DND-41 (cell line): ENCODE measurements around the gene UBXN4.
"Not testable (repeated sequence)": the region's sequence is repeated elsewhere in the genome, so short reads cannot be mapped to it uniquely, and the experiment has no call there.

Experiments
- ATAC-seq: fragments of 200-7000 bp; cut with Tn5 transposase; 3 replicates; pipeline ENCODE4 v1.9.1; 2021; ENCODE audit warnings: low read depth; ENCODE audit not compliant: insufficient read depth
- DNase-seq: peaks from one replicate; pipeline ENCODE4 v3.0.0-alpha.2; 2020
- H2AFZ ChIP-seq: 2 replicates; pipeline ENCODE4 v1.6.0; 2012; ENCODE audit warnings: low read depth, low read length
- H3K27ac ChIP-seq: 2 replicates; pipeline ENCODE4 v1.5.1; 2012; ENCODE audit warnings: low read length, inconsistent platforms
- H3K27me3 ChIP-seq: fragments of 200-600 bp; sonication (generic); 2 replicates; pipeline ENCODE4 v1.6.0; 2012; ENCODE audit warnings: low read length, mild to moderate bottlenecking, inconsistent platforms; ENCODE audit not compliant: insufficient read depth, poor library complexity
- H3K36me3 ChIP-seq: 2 replicates; pipeline ENCODE4 v1.5.1; 2012; ENCODE audit warnings: low read length, inconsistent platforms; ENCODE audit not compliant: insufficient read depth
- H3K4me1 ChIP-seq: 2 replicates; pipeline ENCODE4 v1.5.1; 2012; ENCODE audit warnings: mild to moderate bottlenecking, low read length; ENCODE audit not compliant: insufficient read depth
- H3K4me2 ChIP-seq: 2 replicates; pipeline ENCODE4 v1.6.0; 2012; ENCODE audit warnings: mild to moderate bottlenecking, moderate library complexity, low read length, inconsistent platforms; ENCODE audit not compliant: insufficient read depth
- H3K4me3 ChIP-seq, 2 experiments: fragments of 200-600 bp in 1 of 2; shearing (Covaris generic) in 1 of 2; 2 replicates each; pipeline ENCODE4 v1.5.1; 2012 to 2016; ENCODE audit warnings: inconsistent platforms in 2 of 2, low read length in 2 of 2, mild to moderate bottlenecking in 2 of 2, low read depth in 1 of 2, moderate library complexity in 1 of 2
- H3K79me2 ChIP-seq: 2 replicates; pipeline ENCODE4 v1.6.0; 2012; ENCODE audit warnings: low read length, inconsistent platforms; ENCODE audit not compliant: insufficient read depth
- H3K9ac ChIP-seq: 2 replicates; pipeline ENCODE4 v1.6.0; 2012; ENCODE audit warnings: low read depth, mild to moderate bottlenecking, inconsistent platforms, low read length, moderate library complexity
- H3K9me3 ChIP-seq: 2 replicates; pipeline ENCODE4 v1.5.1; 2012; ENCODE audit warnings: low read length, moderate library complexity, mild to moderate bottlenecking, inconsistent platforms; ENCODE audit not compliant: insufficient read depth, severe bottlenecking
- H4K20me1 ChIP-seq: 2 replicates; pipeline ENCODE4 v1.6.0; 2012; ENCODE audit warnings: low read length; ENCODE audit not compliant: insufficient read depth
- CTCF ChIP-seq: IDR thresholded peaks from 2 replicates; pipeline ENCODE4 v1.5.1; 2012; ENCODE audit warnings: borderline replicate concordance, low read length, moderate library complexity, mild to moderate bottlenecking; ENCODE audit not compliant: poor library complexity, severe bottlenecking; ENCODE audit errors: extremely low read depth
- EZH2 ChIP-seq: IDR thresholded peaks from 3 replicates; pipeline ENCODE4 v1.6.1; 2012; ENCODE audit warnings: borderline replicate concordance, low read depth, mild to moderate bottlenecking, moderate library complexity, low read length, inconsistent platforms; ENCODE audit not compliant: severe bottlenecking

Gene UBXN4

GRCh38 chr2:135795641-135796040, 54.0 kb downstream of the UBXN4 start:
- not testable (repeated sequence) for H3K4me3 ChIP-seq, H4K20me1 ChIP-seq, H3K27me3 ChIP-seq, H2AFZ ChIP-seq, H3K9me3 ChIP-seq, H3K79me2 ChIP-seq, H3K36me3 ChIP-seq, H3K4me2 ChIP-seq, ATAC-seq, H3K27ac ChIP-seq, DNase-seq, H3K9ac ChIP-seq
- peaks cover 43% of the 10 kb centered on the region for H3K4me1 ChIP-seq
- TF ChIP-seq CTCF = peak; percentile 14

- Histone ChIP-seq H3K4me2 (no peak overlapping the region), H3K27me3 (no peaks in the 10 kb centered on the region), H3K9me3 (peaks cover 10% of the 10 kb centered on the region), H3K9ac (no peak overlapping the region), H2AFZ (no peak overlapping the region), H3K79me2 (0 out of 2 replicates have a peak, but pooled peaks cover 2% of the 10 kb centered on the region), H3K4me3 (no peak overlapping the region), H3K27ac (no peak overlapping the region; the same call in 1 of the 2 replicates), H4K20me1 (no peaks in the 10 kb centered on the region), H3K36me3 (no peaks in the 10 kb centered on the region), H3K4me1 (peaks cover 38% of the 10 kb centered on the region)
- TF ChIP-seq EZH2 (no peak), CTCF (no peak)
- no peak for ATAC-seq
- DNase-seq = no peak
These were observed 55.0 kb downstream of the UBXN4 start for GRCh38 chr2:135796606-135797005.

- ATAC-seq = peak; percentile 80
- H3K4me2 ChIP-seq = peak overlapping the region; percentile 37
These were observed 56.0 kb downstream of the UBXN4 start for GRCh38 chr2:135797497-135798274.

More at GRCh38 chr2:135797497-135798274, 56.0 kb downstream of the UBXN4 start:
- DNase-seq = peak; percentile 87
- Histone ChIP-seq H3K27ac (peak overlapping the region; percentile 56; the same call in 1 of the 2 replicates), H3K9me3 (peaks cover 10% of the 10 kb centered on the region), H3K4me1 (peaks cover 27% of the 10 kb centered on the region), H2AFZ (peak overlapping the region; percentile 57), H3K79me2 (0 out of 2 replicates have a peak, but pooled peaks cover 2% of the 10 kb centered on the region), H4K20me1 (no peaks in the 10 kb centered on the region), H3K27me3 (no peaks in the 10 kb centered on the region), H3K4me3 (no peak overlapping the region), H3K36me3 (no peaks in the 10 kb centered on the region), H3K9ac (no peak overlapping the region)
- TF ChIP-seq EZH2 = no peak
- TF ChIP-seq CTCF = peak; percentile 99
